ENCODE results near the gene PLD6. TPM values are rescaled to one million over a fixed set of nuclear protein-coding genes. Genes with fewer than 3 reads are reported as not detected.

Gene PLD6
- total and polyA plus RNA-seq, 2 experiments from 2014 or later = 0.63 to 0.97 TPM

DNA sequence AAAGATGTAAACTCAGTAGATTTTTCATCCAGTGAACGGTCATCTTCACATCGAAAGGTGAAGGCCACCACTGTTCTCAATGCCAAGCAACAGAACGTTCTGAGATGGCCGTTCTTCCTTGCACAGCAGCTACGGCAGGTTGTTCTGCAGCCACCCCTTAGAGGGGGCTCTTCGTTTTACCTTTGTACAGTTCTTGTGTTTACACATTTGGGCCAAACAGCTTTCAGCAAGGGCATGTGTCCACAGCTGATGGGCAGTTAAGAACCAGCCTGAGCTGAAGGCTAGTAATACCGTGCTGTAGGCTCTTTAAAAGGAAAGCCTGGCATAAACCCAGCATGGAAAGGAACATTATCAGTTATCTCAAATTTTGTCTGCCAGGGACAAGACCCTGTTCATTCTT is 15.9 kb downstream of the PLD6 start:
- H3K9me2 ChIP-seq (replicated peaks; ENCODE audit: insufficient read depth) = no peaks in the 10 kb centered on the region
- H4K20me1 ChIP-seq (ENCODE audit: insufficient read depth, poor library complexity, severe bottlenecking) = no peaks in the 10 kb centered on the region
- no peak overlapping the region for H2AFZ ChIP-seq
- no peaks in the 10 kb centered on the region for H3K79me2 ChIP-seq
- no peaks in the 10 kb centered on the region for H3K4me1 ChIP-seq (ENCODE audit: insufficient read depth)
- TF ChIP-seq, protein P1, sequence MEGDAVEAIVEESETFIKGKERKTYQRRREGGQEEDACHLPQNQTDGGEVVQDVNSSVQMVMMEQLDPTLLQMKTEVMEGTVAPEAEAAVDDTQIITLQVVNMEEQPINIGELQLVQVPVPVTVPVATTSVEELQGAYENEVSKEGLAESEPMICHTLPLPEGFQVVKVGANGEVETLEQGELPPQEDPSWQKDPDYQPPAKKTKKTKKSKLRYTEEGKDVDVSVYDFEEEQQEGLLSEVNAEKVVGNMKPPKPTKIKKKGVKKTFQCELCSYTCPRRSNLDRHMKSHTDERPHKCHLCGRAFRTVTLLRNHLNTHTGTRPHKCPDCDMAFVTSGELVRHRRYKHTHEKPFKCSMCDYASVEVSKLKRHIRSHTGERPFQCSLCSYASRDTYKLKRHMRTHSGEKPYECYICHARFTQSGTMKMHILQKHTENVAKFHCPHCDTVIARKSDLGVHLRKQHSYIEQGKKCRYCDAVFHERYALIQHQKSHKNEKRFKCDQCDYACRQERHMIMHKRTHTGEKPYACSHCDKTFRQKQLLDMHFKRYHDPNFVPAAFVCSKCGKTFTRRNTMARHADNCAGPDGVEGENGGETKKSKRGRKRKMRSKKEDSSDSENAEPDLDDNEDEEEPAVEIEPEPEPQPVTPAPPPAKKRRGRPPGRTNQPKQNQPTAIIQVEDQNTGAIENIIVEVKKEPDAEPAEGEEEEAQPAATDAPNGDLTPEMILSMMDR (IDR thresholded peaks at IDR 0.05; ENCODE audit: poor library complexity) = no peak
- TF ChIP-seq EZH2 (IDR thresholded peaks at IDR 0.05; ENCODE audit: borderline replicate concordance) = no peak
- no peak for TF ChIP-seq EZH2phosphoT487 (IDR thresholded peaks at IDR 0.05; ENCODE audit: low read depth, severe bottlenecking, unreplicated experiment)
- no peaks in the 10 kb centered on the region for H3K27me3 ChIP-seq
- no peaks in the 10 kb centered on the region for H3K36me3 ChIP-seq (replicated peaks; ENCODE audit: insufficient read depth, low read depth)
- 72% methylated on average over 7 of the region's 7 CpGs for WGBS (ENCODE audit: low lambda C conversion rate, missing lambda C conversion rate)
- DNase-seq (ENCODE audit: low spot score) = no peak
- H3K4me2 ChIP-seq = no peak overlapping the region
- H3K27ac ChIP-seq = no peak overlapping the region
- no peak overlapping the region for H3K4me3 ChIP-seq
- H3K9me3 ChIP-seq (ENCODE audit: low read depth) = no peaks in the 10 kb centered on the region

DNA sequence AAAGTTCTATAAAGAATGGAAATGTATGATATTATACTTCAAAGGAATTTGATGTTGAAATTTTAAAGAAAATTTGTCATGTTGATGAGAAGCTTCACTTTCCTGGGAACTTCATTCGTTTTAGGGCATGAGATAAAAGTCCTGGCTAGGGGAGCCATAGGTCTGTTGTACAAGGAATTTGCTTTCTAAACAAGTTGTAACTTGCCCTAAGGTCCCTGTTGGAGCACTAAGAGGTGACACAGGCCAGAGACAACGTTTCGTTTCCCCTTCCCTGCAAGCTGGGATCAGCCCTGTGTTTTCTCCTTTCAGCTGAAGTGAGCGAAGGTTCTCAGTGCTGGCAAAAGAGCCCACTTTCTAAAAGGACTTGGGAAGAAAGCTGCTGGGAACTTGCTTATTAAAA is 16.6 kb downstream of the PLD6 start:
- TF ChIP-seq EZH2 (IDR thresholded peaks at IDR 0.05; ENCODE audit: borderline replicate concordance) = no peak
- TF ChIP-seq, protein P1 (IDR thresholded peaks at IDR 0.05; ENCODE audit: poor library complexity) = no peak
- TF ChIP-seq EZH2phosphoT487 (IDR thresholded peaks at IDR 0.05; ENCODE audit: low read depth, severe bottlenecking, unreplicated experiment) = no peak
- Histone ChIP-seq H3K9me3 (ENCODE audit: low read depth) (no peaks in the 10 kb centered on the region), H3K27me3 (no peaks in the 10 kb centered on the region), H3K4me1 (ENCODE audit: insufficient read depth) (no peaks in the 10 kb centered on the region), H2AFZ (no peak overlapping the region), H3K4me3 (no peak overlapping the region), H3K9me2 (replicated peaks; ENCODE audit: insufficient read depth) (no peaks in the 10 kb centered on the region), H3K79me2 (no peaks in the 10 kb centered on the region), H3K4me2 (no peak overlapping the region), H4K20me1 (ENCODE audit: insufficient read depth, poor library complexity, severe bottlenecking) (no peaks in the 10 kb centered on the region), H3K27ac (no peak overlapping the region), H3K36me3 (replicated peaks; ENCODE audit: insufficient read depth, low read depth) (no peaks in the 10 kb centered on the region)
- WGBS (ENCODE audit: low lambda C conversion rate, missing lambda C conversion rate) = 43% methylated on average over 4 of the region's 4 CpGs
- no peak for DNase-seq (ENCODE audit: low spot score)

GRCh38 chr17:17188586-17188985 is 17.5 kb downstream of the PLD6 start:
- Histone ChIP-seq H3K4me2 (no peak overlapping the region), H4K20me1 (ENCODE audit: insufficient read depth, poor library complexity, severe bottlenecking) (no peaks in the 10 kb centered on the region), H2AFZ (no peak overlapping the region), H3K4me3 (no peak overlapping the region), H3K9me2 (replicated peaks; ENCODE audit: insufficient read depth) (no peaks in the 10 kb centered on the region), H3K27ac (no peak overlapping the region), H3K36me3 (replicated peaks; ENCODE audit: insufficient read depth, low read depth) (no peaks in the 10 kb centered on the region), H3K79me2 (no peaks in the 10 kb centered on the region), H3K9me3 (ENCODE audit: low read depth) (no peaks in the 10 kb centered on the region), H3K27me3 (no peaks in the 10 kb centered on the region), H3K4me1 (ENCODE audit: insufficient read depth) (no peaks in the 10 kb centered on the region)
- TF ChIP-seq EZH2 (IDR thresholded peaks at IDR 0.05; ENCODE audit: borderline replicate concordance) (no peak), EZH2phosphoT487 (IDR thresholded peaks at IDR 0.05; ENCODE audit: low read depth, severe bottlenecking, unreplicated experiment) (no peak)
- TF ChIP-seq, protein P1 (IDR thresholded peaks at IDR 0.05; ENCODE audit: poor library complexity) = no peak
- DNase-seq (ENCODE audit: low spot score) = no peak
- 97% methylated on average over 4 of the region's 4 CpGs for WGBS (ENCODE audit: low lambda C conversion rate, missing lambda C conversion rate)
